Retinal pigment epithelial cell (primary cell): ENCODE measurements around the gene CENPE.

Experiments
- DNase-seq: peaks from one replicate; pipeline ENCODE4 v3.0.0-alpha.2; 2010; ENCODE audit warnings: low read depth
- H3K4me3 ChIP-seq: 2 replicates; pipeline ENCODE4 v1.5.1; 2011; ENCODE audit warnings: mild to moderate bottlenecking, low read length, control low read depth, moderate library complexity
- TF ChIP-seq, protein P1 (sequence below): conservative IDR thresholded peaks from 2 replicates; pipeline ENCODE4 v1.5.1; 2011; ENCODE audit warnings: low read depth, low read length, control low read depth, inconsistent platforms

CENPE gene

DNA sequence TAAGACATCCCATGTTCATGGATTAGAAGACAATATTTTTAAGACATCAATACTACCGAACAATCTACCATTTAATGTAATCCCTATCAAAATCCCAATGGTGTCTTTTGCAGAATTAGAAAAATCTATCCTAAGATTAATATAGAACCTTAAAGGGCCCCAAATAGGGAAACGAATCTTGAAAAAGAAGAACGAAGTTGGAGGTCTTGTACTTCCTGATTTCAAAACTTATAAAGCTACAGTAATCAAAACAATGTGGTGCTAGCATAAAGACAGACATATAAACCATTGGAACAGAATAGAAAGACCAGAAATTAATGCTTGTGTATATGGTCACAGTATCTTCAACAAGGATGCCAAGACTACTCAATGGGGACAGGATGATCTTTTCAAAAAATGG is 42.0 kb downstream of the CENPE start:
- TF ChIP-seq, protein P1, sequence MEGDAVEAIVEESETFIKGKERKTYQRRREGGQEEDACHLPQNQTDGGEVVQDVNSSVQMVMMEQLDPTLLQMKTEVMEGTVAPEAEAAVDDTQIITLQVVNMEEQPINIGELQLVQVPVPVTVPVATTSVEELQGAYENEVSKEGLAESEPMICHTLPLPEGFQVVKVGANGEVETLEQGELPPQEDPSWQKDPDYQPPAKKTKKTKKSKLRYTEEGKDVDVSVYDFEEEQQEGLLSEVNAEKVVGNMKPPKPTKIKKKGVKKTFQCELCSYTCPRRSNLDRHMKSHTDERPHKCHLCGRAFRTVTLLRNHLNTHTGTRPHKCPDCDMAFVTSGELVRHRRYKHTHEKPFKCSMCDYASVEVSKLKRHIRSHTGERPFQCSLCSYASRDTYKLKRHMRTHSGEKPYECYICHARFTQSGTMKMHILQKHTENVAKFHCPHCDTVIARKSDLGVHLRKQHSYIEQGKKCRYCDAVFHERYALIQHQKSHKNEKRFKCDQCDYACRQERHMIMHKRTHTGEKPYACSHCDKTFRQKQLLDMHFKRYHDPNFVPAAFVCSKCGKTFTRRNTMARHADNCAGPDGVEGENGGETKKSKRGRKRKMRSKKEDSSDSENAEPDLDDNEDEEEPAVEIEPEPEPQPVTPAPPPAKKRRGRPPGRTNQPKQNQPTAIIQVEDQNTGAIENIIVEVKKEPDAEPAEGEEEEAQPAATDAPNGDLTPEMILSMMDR = no peak
- H3K4me3 ChIP-seq = no peak overlapping the region
- no peak for DNase-seq

DNA sequence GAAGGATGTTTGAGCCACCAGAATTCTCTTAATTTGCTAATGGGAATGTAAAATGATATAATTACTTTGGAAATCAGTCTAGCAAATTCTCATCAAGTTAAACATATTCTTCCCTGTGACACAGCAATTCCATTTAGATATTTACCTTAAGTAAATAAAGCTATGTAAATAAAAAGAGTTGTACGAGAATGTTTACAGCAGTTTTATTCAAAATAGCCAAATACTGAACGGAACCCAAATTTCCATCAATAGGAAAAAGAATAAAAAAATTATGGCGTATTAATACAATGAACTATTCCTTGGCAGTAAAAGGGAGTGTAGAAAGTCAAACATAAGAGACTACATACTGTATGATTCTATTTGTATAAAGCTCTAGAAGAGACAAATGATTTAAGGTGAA is 45.8 kb downstream of the CENPE start:
- DNase-seq = no peak
- no peak overlapping the region for H3K4me3 ChIP-seq
- TF ChIP-seq, protein P1 = no peak

DNA sequence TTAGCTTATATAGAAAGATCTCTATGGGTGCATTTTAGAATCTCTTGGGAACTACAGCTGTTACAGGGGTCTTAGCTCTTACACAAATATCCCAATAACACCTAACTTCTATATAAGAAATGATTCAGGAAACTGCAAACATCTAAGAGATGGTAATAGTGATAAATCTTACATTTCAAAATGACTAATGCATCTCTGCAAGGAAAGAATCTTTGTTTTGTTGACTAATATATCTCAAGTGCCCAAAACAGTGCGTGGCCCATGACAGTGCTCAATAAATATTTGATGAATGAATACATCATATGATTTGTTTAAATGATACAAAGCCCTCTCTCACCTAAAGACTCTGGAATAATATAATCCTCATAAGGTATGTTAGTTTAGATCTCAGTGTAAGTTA is 47.5 kb downstream of the CENPE start:
- no peak overlapping the region for H3K4me3 ChIP-seq
- DNase-seq = no peak
- TF ChIP-seq, protein P1 = no peak

DNA sequence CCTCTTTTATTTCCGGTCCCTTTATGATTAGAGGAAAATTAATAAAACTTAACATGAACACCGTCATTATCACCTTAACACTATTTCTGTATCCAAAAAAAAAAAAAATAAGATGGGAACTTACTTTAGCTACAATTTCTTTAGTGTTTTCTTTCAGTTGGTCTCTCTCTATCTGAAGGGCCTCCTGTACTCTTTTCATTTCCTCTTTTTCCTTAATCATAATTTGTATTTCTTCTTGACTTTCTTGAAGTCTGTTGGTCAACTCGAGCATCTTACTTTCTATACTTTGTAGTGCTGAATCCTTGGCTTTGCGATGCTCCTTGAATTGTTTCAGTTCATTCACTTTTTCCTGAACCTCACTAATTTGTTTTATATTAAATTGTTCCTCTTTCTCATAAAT is 53.2 kb downstream of the CENPE start:
- DNase-seq = no peak
- H3K4me3 ChIP-seq = no peak overlapping the region
- TF ChIP-seq, protein P1 = no peak

DNA sequence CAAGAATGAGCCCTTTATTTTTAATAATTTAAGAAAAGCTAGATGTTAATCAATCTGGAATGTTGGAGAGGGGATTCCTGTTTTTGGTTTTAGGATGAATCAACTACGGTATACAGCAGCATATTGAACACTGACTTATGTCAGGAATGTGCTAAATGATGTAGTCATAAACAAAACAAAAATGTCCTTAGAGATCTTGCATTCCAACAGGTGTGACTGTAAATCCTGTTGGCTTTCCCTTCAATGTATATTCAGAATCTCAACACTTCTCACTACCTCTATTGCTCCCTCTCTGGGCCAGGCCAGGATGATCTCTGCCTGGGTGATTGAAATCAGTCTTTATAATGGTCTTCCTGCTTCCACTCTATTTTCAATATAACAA is 60.7 kb downstream of the CENPE start:
- DNase-seq = no peak
- no peak overlapping the region for H3K4me3 ChIP-seq
- TF ChIP-seq, protein P1 = no peak

DNA sequence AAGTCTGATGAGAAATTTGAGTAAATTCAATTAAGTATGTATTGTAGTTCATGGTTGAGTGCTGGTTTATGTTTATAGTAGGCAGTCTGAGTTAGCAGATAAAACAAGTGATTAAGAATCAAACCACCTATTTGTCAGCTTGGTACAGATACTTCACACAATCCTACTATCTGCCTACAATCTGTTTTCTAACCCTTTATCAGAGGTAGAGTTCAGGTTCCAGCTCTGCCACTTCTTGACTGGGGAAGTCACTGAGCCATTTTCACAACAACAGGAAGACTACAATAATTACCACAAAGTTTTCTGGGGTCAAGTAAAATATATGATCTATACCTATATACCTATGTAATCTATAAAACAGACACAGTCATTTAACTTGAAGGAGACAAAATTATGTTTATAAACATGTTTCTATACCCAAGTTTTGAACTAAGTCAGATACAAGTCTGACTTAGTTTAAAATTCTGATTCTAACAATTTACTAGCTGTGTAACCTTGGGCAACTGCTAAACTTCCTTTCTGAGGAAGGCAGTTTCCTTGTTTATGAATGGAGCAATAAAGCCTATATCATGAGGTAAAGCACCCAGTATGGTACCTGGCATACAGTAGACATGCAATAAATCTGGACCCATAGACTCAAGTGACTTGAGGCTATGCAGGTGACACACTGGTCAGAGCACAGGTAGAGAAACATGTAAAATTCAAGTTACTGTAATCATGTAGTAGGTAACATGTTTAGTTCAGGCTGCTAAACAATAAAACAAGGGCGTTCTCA is 61.3 kb downstream of the CENPE start:
- DNase-seq = no peak
- TF ChIP-seq, protein P1 = no peak
- no peak overlapping the region for H3K4me3 ChIP-seq

DNA sequence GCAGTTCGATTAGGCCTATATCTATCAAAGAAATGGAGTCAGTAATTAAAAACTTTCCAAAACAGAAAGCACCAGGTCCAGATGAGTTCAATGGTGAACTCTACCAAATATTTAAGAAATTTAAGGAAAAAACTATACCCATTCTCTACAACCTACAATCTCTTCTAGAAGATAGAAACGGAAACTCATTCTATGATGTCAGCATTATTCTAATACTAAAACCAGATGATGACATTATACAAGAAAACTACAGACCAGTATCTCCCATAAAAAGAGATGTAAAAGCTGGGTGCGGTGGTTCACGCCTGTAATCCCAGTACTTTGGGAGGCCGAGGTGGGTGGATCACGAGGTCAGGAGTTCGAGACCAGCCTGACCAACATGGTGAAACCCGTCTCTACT is 69.0 kb downstream of the CENPE start:
- TF ChIP-seq, protein P1 = no peak
- no peak overlapping the region for H3K4me3 ChIP-seq
- DNase-seq = no peak
